ENCODE results near the gene KIF13A.
"Not testable (repeated sequence)": the region's sequence is repeated elsewhere in the genome, so short reads cannot be mapped to it uniquely, and the experiment has no call there.

KIF13A gene

DNA sequence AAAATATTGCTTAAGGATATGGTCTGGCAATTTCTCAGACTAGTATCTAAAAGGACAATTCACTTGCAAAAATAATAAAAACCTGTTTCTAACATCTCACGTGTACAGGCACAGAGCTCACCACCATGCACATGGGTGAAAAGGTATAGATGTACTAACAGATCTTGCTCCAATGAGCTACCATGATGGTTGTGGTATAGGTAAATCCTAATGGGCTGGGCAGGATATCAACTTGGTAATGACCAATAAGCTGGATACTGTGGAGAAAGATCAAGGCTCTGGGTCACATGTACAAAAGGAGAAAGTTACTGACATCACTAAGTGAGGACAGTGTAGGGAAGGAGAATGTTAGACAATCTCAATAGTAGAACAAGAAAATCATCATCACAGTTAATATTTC is 169.7 kb downstream of the KIF13A start:
- in situ Hi-C loops (cut with MboI; ENCODE audit: low sequenced_read_pairs) = loop anchor here (25.0 kb wide), 2 partner anchors 230 to 655 kb away; no protein-coding TSS in a partner anchor

DNA sequence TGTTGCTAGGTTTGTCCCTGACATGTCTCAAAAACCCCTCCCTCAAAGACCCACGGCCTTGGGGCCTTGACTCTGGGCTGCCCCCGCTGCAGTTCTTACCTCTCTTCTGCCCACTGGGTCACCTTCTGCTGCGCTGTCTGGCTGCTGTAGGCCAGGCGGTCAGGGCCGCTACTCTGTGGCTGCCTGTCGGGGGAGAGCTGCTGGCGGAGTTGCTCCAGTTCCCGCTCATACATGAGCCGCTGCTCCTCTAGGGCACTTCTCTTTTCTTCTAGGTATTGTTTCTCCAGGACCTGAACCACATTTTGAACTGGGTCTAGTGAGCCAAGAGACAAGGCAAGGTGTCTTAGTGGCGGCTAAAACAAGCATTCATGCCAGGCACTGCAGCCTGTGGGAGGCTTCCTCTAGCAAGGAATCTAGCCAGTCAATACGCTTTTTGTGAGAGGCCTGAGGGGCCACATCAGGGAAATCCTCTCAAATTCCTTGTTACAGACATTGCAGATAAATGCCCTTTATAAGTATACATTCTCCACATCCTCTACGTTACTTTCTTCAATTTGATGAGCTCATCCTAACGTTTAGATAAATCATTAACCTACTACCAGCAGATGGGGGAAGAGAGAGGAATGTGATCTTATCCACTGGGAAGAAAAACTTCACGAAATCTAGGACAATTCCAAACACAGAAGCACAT is 170.4 kb downstream of the KIF13A start:
- in situ Hi-C loops (cut with MboI; ENCODE audit: low sequenced_read_pairs) = loop anchor here (25.0 kb wide), 2 partner anchors 230 to 655 kb away; no protein-coding TSS in a partner anchor

DNA sequence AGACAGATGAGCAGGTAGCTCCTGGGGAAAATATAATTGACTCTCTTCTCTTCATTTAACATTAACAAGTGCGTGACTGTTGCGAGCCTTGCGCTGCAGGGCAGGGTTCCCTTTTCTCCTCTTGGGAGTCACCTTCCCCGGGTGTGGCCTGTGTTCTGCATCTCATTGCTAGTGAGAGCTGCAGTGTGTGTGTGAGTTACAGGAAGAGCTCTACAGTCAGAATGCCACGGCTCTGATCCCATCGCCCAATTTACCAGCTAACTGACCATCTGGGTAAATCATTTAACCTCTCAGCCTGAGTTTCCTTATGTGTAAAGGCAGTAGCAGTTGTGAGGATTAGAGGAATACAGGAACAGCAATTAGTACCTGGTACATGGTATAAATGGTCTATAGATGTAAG is 173.9 kb downstream of the KIF13A start:
- in situ Hi-C loops (cut with MboI; ENCODE audit: low sequenced_read_pairs) = loop anchor here (25.0 kb wide), 2 partner anchors 226 to 651 kb away; no protein-coding TSS in a partner anchor

DNA sequence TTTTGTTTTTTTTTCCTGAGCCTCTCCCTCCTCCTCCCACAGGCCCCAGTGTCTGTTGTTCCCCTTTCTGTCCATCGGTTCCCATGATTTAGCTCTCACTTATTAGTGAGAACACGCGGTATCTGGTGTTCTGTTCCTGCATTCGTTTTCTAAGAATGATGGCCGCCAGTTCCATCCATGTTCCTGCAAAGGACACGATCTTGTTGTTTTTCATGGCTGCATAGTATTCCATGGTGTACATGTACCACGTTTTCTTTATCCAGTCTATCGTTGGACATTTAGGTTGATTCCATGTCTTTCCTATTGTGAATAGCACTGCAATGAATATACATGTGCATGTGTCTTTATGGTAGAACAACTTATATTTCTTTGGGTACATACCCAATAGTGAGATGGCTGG is 175.1 kb downstream of the KIF13A start:
- in situ Hi-C loops (cut with MboI; ENCODE audit: low sequenced_read_pairs) = loop anchor here (25.0 kb wide), 2 partner anchors 225 to 650 kb away; no protein-coding TSS in a partner anchor

DNA sequence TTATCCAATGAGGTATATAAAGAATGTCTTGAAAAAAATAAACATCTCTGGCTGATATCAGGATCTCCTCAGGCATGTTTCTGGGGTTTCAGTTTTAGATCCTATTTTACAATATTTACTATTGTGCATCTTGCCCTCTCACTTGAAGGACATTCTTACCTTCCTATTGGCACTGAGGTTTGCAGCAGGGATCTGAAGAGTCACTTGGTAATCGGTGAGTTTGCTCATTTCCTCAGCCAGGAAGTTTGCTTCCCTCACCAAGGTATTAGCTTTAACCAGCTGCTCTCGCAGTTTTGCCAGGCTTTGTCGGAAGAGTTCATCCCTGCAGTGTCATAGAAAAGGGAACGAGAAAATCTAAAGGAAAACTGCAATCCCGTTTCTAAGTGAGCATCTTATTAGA is 178.8 kb downstream of the KIF13A start:
- in situ Hi-C loops (cut with MboI; ENCODE audit: low sequenced_read_pairs) = loop anchor here (25.0 kb wide), 2 partner anchors 221 to 646 kb away; no protein-coding TSS in a partner anchor

DNA sequence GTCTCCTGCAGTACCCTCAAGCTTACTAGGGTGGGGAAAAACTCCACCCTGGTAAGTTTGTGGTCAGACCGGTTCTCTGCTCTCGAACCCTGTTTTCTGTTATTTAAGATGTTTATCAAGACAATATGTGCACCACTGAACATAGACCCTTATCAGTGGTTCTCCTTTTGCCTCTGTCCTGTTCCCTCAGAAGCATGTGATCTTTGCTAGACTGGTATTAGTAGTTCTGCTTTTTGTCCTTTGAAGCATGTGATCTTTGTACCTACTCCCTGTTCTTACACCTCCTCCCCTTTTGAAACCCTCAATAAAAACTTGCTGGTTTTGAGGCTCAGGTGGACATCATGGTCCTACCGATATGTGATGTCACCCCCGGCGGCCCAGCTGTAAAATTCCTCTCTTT is 180.0 kb downstream of the KIF13A start:
- in situ Hi-C loops (cut with MboI; ENCODE audit: low sequenced_read_pairs) = loop anchor here (25.0 kb wide), 2 partner anchors 220 to 645 kb away; no protein-coding TSS in a partner anchor

DNA sequence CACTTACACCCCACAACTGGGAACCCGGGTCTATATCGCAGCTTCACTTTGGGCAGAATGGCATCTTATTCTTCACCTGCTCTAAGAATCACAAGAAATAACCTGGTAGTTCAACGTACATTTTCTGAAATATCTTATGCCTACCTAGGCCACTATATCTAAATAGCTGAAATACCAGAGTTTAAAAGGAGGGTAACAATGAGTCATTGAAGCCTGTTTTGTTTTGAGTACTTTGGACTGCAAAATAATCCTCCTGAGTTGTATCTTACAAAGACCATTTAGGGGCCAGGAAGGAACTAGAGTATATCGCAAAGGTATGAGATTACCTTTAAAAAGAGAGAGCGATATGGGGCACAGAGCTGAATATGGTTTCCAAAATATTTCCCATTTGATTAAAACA is 184.0 kb downstream of the KIF13A start:
- in situ Hi-C loops (cut with MboI; ENCODE audit: low sequenced_read_pairs) = loop anchor here (25.0 kb wide), 2 partner anchors 216 to 641 kb away; no protein-coding TSS in a partner anchor

DNA sequence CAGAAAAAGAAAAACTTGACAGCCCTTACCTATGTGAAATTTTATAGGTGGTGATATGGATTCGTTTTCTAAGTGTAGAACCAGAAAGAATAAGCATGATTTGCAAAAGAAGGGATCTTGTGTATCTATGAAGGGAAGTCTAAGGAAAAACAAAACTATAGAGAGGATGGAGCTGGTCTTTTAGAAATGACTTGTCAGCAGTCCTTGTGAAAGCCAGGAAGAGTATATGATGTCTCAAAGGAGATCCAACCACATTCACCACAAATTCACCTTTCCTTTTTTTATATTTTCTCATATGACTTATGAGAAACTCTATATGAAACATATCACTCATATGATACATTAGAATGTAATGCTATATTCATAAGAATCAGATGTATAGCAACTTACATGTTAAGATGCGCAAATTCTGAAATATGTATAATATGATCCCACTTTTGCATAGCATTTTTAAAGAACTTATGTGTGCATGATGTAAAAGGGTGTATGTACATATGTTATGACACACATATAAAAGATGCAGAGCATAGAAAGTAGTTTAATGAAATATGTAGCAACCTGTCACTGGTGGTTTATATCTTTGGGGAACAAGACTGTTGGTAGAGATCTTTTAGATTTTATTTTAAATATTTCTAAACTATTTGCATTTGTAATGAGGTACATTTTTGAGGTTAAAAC is 188.8 kb downstream of the KIF13A start:
- in situ Hi-C loops (cut with MboI; ENCODE audit: low sequenced_read_pairs) = no loop called here

DNA sequence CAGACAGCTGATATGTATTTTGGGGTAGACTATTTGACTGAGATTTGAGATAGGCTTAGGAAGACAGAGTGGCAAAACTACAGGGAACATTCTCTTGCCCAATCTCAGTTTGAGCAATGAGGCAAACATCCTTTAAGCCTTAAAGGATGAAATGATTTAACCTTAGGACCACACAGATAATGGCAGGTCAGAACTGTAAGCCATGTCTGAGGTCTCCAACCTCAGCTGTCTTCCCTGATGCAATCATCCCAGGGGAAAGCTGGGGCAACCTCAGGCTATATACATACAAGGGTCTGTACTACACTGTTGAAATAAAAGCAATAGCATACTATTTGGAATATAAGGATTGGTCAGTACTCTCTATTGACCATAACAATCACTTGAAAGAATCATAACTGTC is 196.9 kb downstream of the KIF13A start:
- in situ Hi-C loops (cut with MboI; ENCODE audit: low sequenced_read_pairs) = no loop called here

DNA sequence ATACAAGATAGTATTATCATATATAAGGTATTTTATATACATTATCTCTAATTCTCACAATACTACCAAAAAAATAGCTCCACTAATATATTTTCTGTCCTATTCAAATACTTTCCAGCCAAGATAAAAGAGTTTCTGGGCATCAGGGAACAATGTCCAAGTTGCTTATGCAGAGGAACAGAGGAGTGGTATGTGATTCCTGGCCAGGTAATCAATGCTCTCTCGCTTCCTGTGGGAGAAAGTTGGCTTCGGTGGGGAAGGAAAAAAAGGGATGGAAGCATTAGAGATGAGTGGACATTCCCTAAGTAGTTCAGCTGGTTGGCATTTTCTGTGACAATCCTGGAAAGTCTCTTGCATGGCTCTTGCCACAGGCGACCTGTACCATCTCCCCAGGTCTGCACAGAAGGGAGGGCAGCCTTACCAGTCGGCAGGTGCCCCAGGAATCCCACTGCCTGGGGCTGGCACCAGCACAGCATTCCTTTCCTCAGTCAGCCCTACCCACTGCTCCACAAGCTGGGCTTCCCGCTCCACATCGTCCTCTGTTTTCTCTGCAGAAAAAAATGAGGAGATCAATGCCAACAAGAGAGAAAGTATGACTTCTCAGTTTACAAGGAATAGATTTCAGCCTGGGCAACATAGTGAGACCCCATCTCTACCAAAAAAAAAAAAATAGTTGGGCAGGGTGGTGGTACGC is 202.2 kb downstream of the KIF13A start:
- in situ Hi-C loops (cut with MboI; ENCODE audit: low sequenced_read_pairs) = no loop called here

DNA sequence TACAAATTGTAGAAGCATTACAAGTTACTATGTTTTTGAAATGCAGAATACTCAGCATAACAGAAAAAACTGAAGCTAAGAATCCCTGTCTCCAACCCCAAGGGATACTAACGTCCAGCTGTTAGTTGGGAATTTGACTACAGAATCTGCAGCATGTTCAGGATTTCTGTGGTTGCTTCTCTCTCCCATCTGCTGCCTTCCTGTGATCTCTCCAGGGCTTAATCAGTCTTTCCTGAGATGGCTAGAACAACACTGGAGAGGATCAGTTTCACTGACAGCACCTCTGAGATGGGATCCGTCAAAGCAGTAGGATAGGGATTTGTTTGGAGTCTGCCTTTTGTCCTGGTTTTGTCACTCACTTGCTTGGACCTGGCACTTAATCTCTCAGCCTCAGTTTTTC is 207.4 kb downstream of the KIF13A start:
- in situ Hi-C loops (cut with MboI; ENCODE audit: low sequenced_read_pairs) = no loop called here

DNA sequence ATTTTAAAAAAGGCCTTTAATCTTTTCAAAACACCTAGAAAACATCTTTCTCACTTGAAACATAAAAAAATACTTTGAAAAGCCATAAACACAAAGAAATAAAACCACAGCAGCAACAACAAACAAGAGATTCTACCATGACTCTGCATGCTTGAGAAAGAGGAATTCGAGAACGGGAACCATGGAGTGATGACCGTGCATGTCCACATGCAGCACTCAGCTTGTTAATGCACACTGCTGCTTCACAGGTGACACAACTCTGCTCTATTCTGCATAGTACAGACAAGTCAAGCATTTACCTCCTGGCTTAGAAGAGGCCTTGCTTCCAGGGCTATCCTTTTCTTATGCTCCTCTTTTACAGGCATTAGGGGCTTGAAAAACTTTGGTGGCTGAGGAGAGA is 215.8 kb downstream of the KIF13A start:
- in situ Hi-C loops (cut with MboI; ENCODE audit: low sequenced_read_pairs) = no loop called here

DNA sequence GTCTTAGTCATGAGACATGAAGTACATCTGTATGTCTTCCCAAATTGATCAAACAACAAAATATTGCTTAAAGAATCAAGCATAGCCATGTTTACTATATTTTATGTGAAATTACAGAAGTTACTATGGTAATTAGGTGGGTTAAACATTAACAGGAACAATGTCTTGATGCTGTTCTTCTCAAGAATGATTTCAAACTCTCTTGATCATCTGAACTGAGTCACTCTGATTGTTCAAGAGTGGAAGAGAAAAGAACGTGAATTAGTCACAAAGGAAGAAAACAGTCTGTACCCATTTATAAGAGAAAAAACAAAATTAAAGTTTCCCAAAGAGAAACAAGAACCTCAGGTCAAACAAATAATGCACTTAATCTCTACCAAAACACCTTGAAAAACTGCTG is 218.6 kb downstream of the KIF13A start:
- in situ Hi-C loops (cut with MboI; ENCODE audit: low sequenced_read_pairs) = no loop called here

DNA sequence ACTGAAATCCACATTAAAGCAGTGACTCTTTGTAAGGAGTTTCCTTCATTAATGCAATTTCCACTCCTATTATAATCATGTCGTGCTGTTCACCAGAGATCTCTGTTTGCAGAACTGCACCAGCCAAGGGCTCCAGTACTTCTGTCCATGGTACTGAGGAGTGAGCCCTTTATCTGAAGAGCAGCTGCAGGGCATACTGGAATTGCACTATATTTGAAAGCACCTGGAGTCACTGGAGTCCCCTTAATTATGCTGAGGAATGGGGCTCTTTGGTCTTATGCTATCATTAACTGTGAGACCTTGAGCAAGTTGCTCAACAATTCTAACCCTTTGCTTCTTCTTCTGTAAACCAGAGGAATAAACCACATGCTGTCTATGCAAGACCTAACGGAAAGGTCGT is 219.0 kb downstream of the KIF13A start:
- in situ Hi-C loops (cut with MboI; ENCODE audit: low sequenced_read_pairs) = no loop called here

DNA sequence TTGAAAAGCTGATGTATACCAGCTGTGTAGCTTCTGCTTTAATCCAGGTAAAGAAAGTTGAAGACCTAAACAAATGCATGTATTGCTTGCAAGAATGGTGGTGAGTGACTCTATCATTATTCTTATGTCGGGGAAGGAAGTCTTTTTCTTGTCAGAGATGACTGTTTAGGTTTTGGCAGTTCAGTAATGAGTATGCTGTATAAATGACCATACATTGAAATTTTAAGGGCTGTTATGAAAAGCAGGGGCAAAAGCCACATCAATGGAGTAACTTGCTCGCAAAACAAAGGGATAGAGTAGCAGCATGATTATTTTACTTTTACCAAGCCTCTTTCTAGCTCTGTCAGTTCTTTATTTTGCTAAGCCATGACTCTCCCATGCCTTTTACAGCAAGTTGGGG is 224.8 kb downstream of the KIF13A start:
- in situ Hi-C loops (cut with MboI; ENCODE audit: low sequenced_read_pairs) = no loop called here

DNA sequence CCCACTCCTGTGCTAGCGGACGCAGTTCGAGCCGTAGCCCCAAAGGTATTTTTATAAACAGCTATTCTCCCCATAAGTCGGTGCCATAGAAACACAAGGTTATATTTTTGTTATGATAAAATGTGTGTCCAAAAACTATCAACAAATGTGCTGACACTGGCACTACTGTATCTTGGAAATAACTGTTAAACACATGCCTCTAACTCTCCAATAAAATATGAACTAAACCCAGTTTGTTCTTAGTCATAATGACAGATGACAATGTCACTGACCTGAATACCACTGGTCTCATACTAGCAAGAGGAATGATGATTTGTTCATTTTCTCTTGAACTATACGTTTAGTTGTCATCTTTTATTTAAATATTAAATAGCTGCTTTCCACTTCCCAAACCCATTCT is 229.3 kb downstream of the KIF13A start:
- in situ Hi-C loops (cut with MboI; ENCODE audit: low sequenced_read_pairs) = no loop called here

DNA sequence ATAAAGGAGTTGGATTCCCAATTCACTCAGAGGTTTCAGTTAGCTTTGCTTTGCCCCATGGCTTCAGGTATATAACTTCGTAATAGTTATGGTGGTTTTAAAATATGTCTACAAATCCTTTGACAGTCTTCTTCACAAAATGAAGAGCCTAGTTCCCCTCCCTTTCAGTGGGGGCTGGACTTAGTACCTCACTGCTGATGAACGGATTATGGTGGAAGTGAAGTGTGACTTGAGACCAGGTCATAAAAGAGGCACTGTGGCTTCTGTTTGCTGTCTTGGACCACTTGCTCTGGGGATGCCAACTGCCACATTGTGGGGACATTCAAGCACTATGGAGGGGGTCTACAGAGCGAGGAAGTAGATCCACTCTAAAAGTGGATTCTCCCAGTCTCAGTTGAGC is 233.2 kb downstream of the KIF13A start:
- in situ Hi-C loops (cut with MboI; ENCODE audit: low sequenced_read_pairs) = no loop called here

DNA sequence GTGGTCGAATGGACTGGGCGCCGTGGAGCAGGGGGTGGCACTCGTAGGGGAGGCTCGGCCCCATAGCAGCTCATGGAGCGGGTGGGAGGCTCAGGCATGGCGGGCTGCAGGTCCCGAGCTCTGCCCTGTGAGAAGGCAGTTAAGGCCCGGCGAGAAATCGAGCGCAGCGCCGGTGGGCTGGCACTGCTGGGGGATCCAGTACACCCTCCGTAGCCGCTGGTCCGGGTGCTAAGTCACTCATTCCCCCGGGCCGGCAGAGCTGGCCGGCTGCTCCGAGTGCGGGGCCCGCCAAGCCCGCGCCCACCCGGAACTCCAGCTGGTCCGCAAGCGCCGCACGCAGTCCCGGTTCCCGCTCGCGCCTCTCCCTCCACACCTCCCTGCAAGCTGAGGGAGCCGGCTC is 242.1 kb downstream of the KIF13A start:
- in situ Hi-C loops (cut with MboI; ENCODE audit: low sequenced_read_pairs) = not testable (repeated sequence)

DNA sequence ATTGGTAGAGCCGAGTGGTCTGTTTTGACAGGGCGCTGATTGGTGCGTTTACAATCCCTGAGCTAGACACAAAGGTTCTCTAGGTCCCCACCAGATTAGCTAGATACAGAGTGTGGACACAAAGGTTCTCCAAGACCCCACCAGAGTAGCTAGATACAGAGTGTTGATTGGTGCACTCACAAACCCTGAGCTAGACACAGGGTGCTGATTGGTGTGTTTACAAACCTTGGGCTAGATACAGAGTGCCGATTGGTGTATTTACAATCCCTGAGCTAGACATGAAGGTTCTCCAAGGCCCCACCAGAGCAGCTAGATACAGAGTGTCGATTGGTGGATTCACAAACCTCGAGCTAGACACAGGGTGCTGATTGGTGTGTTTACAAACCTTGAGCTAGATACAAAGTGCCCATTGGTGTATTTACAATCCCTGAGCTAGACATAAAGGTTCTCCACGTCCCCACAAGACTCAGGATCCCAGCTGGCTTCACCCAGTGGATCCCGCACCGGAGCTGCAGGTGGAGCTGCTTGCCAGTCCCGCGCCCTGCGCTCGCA is 242.6 kb downstream of the KIF13A start:
- in situ Hi-C loops (cut with MboI; ENCODE audit: low sequenced_read_pairs) = not testable (repeated sequence)

DNA sequence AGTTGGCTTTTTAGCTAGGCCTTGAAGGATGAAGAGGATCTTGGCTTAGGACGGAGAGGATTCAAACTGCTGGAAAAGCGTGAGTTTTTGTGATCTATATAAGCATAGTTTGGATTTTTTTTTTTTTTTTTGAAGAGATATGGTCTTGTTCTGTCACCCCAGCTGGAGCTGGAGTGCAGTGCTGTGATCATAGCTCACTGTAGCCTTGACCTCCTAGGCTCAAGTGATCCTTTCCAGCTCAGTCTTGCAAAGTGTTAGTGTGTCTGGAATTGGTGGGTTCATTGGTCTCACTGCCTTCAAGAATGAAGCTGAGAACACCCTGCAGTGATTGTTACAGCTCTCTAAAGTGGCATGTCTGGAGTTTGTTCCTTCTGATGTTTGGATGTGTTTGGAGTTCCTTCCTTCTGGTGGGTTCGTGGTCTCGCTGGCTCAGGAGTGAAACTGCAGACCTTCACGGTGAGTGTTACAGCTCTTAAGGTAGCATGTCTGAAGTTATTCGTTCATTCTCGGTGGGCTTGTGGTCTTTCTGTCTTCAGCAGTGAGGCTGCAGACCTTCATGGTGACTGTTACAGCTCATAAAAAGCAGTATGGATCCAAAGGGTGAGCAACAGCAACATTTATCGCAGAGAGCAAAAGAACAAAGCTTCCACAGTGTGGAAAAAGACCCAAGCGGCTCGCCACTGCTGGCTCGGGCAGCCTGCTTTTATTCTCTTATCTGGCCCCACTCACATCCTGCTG is 243.2 kb downstream of the KIF13A start:
- in situ Hi-C loops (cut with MboI; ENCODE audit: low sequenced_read_pairs) = no loop called here

DNA sequence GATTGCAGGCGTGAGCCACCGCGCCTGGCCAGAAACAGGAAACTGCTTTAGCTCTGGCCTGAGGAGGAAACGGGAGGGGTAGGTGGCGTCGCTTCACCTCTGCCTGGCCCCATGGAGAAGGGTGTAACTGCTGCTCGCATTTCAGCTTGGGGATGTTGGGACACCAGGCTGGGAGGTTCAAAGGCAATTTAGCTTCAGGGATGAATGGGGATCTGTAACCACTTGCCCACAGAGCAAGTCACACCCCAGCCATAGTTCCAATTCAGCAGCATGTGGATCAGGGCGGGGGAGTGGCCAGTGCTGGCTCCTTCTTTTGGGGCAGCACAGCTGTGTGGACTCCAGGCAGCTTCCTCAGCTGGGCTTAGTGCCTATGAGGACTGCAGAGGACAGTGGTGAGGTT is 245.9 kb downstream of the KIF13A start:
- in situ Hi-C loops (cut with MboI; ENCODE audit: low sequenced_read_pairs) = no loop called here

Measured in HL-60/S4 treated with phorbol 12-myristate 13-acetate at 8.2 ng/mL for 4 days and 3 days (cell line).